H9 (cell line): ENCODE results near the gene ZCWPW1. TPM values are rescaled to one million over a fixed set of nuclear protein-coding genes. Genes with fewer than 3 reads are reported as not detected.

Source experiments
- DNase-seq: peaks from one replicate; pipeline ENCODE4 v3.0.0-alpha.2; 2017
- H2AFZ ChIP-seq: one replicate; pipeline ENCODE4 v1.6.1; 2013; ENCODE audit warnings: mild to moderate bottlenecking, low read length, control low read depth, moderate library complexity
- H2AK5ac ChIP-seq: 2 replicates; pipeline ENCODE4 v1.6.1; 2013; ENCODE audit warnings: low read length, control low read depth, mixed read lengths; ENCODE audit not compliant: insufficient read length
- H2BK120ac ChIP-seq: one replicate; pipeline ENCODE4 v1.6.1; 2013; ENCODE audit warnings: low read depth, mild to moderate bottlenecking, low read length, control low read depth, inconsistent platforms; ENCODE audit not compliant: poor library complexity, severe bottlenecking
- H2BK12ac ChIP-seq: 2 replicates; pipeline ENCODE4 v1.6.1; 2013; ENCODE audit warnings: low read length, control low read depth, mixed read lengths, low read depth; ENCODE audit not compliant: insufficient read length
- H2BK15ac ChIP-seq: 2 replicates; pipeline ENCODE4 v1.6.1; 2013; ENCODE audit warnings: low read depth, low read length, control low read depth
- H2BK20ac ChIP-seq: one replicate; pipeline ENCODE4 v1.6.1; 2013; ENCODE audit warnings: low read depth, mild to moderate bottlenecking, low read length, control low read depth, inconsistent platforms; ENCODE audit not compliant: poor library complexity, severe bottlenecking
- H2BK5ac ChIP-seq: 2 replicates; pipeline ENCODE4 v1.6.1; 2013; ENCODE audit warnings: low read length, control low read depth, mixed read lengths; ENCODE audit not compliant: insufficient read length
- H3K14ac ChIP-seq: 2 replicates; pipeline ENCODE4 v1.6.1; 2013; ENCODE audit warnings: low read length, control low read depth; ENCODE audit not compliant: insufficient read depth
- H3K18ac ChIP-seq: 2 replicates; pipeline ENCODE4 v1.6.1; 2013; ENCODE audit warnings: low read depth, mild to moderate bottlenecking, mixed read lengths, low read length, control low read depth; ENCODE audit not compliant: insufficient read length
- H3K23ac ChIP-seq: 2 replicates; pipeline ENCODE4 v1.6.1; 2013; ENCODE audit warnings: low read length, control low read depth, mixed read lengths, low read depth; ENCODE audit not compliant: insufficient read length
- H3K23me2 ChIP-seq: 2 replicates; pipeline ENCODE4 v1.6.1; 2013; ENCODE audit warnings: low read depth, mild to moderate bottlenecking, mixed read lengths, low read length, control low read depth; ENCODE audit not compliant: insufficient read length, poor library complexity, severe bottlenecking
- H3K27ac ChIP-seq: 2 replicates; pipeline ENCODE4 v1.5.1; 2013; ENCODE audit warnings: low read length, control low read depth, mixed read lengths, low read depth; ENCODE audit not compliant: insufficient read length
- H3K27me3 ChIP-seq: 2 replicates; pipeline ENCODE4 v1.6.1; 2013; ENCODE audit warnings: low read length, control low read depth, inconsistent platforms; ENCODE audit not compliant: insufficient read depth
- H3K4ac ChIP-seq: 2 replicates; pipeline ENCODE4 v1.6.1; 2013; ENCODE audit warnings: low read depth, mild to moderate bottlenecking, control low read depth, inconsistent platforms, low read length, moderate library complexity
- H3K4me1 ChIP-seq: 2 replicates; pipeline ENCODE4 v1.6.1; 2013; ENCODE audit warnings: low read length, control low read depth, inconsistent platforms; ENCODE audit not compliant: insufficient read depth
- H3K4me2 ChIP-seq: 2 replicates; pipeline ENCODE4 v1.6.1; 2013; ENCODE audit warnings: low read length, control low read depth, mixed read lengths; ENCODE audit not compliant: insufficient read length, insufficient read depth
- H3K56ac ChIP-seq: 2 replicates; pipeline ENCODE4 v1.6.1; 2013; ENCODE audit warnings: low read depth, mild to moderate bottlenecking, mixed read lengths, low read length, control low read depth; ENCODE audit not compliant: insufficient read length
- H3K79me1 ChIP-seq: 2 replicates; pipeline ENCODE4 v1.6.1; 2013; ENCODE audit warnings: low read depth, mild to moderate bottlenecking, moderate library complexity, low read length, control low read depth, inconsistent platforms; ENCODE audit not compliant: insufficient read depth, poor library complexity, severe bottlenecking
- H3K79me2 ChIP-seq: 2 replicates; pipeline ENCODE4 v1.6.1; 2013; ENCODE audit warnings: low read length, control low read depth, inconsistent platforms; ENCODE audit not compliant: insufficient read depth
- H3K9ac ChIP-seq: 2 replicates; pipeline ENCODE4 v1.6.1; 2013; ENCODE audit warnings: low read length, control low read depth, mixed read lengths; ENCODE audit not compliant: insufficient read length; ENCODE audit errors: extremely low read depth
- H3K9me3 ChIP-seq: one replicate; pipeline ENCODE4 v1.6.1; 2013; ENCODE audit warnings: low read depth, low read length, inconsistent platforms; ENCODE audit not compliant: control insufficient read depth
- H3T11ph ChIP-seq: one replicate; pipeline ENCODE4 v1.6.1; 2013; ENCODE audit warnings: mild to moderate bottlenecking, low read length, control low read depth, inconsistent platforms
- H4K20me1 ChIP-seq: one replicate; pipeline ENCODE4 v1.6.1; 2013; ENCODE audit not compliant: control insufficient read depth, insufficient read length, insufficient read depth
- H4K5ac ChIP-seq: 2 replicates; pipeline ENCODE4 v1.6.1; 2013; ENCODE audit warnings: low read depth, mild to moderate bottlenecking, mixed read lengths, low read length, control low read depth; ENCODE audit not compliant: insufficient read length
- H4K8ac ChIP-seq: replicated peaks from 2 replicates; pipeline ENCODE4 v1.6.1; 2013; ENCODE audit warnings: low read length, control low read depth, mixed read lengths, low read depth; ENCODE audit not compliant: insufficient read length
- H4K91ac ChIP-seq: 2 replicates; pipeline ENCODE4 v1.6.1; 2013; ENCODE audit warnings: low read depth, mild to moderate bottlenecking, moderate library complexity, mixed read lengths, low read length, control low read depth; ENCODE audit not compliant: insufficient read length
- H3K27ac Mint-ChIP-seq, 3 experiments: 2 replicates in 2 of 3; 3 replicates in 1 of 3; pipeline ENCODE4 v1.8.0; 2020 to 2021; ENCODE audit warnings: mixed read lengths in 3 of 3, mild to moderate bottlenecking in 1 of 3, moderate library complexity in 1 of 3
- H3K27me3 Mint-ChIP-seq: 2 replicates; pipeline ENCODE4 v1.8.0; 2021; ENCODE audit warnings: low read depth, mild to moderate bottlenecking, moderate library complexity, mixed read lengths
- H3K36me3 Mint-ChIP-seq, 3 experiments: 2 replicates in 2 of 3; 3 replicates in 1 of 3; pipeline ENCODE4 v1.8.0; 2020 to 2021; ENCODE audit warnings: low read depth in 3 of 3, mixed read lengths in 3 of 3; ENCODE audit not compliant: insufficient read depth in 1 of 3
- H3K4me1 Mint-ChIP-seq, 2 experiments: 2 replicates each; pipeline ENCODE4 v1.8.0; 2020; ENCODE audit warnings: mixed read lengths in 2 of 2
- H3K4me3 Mint-ChIP-seq, 2 experiments: 2 replicates in 1 of 2; 3 replicates in 1 of 2; pipeline ENCODE4 v1.8.0; 2020 to 2021; ENCODE audit warnings: mild to moderate bottlenecking in 2 of 2, mixed read lengths in 2 of 2, moderate library complexity in 1 of 2
- H3K9me3 Mint-ChIP-seq, 2 experiments: 2 replicates in 1 of 2; 3 replicates in 1 of 2; pipeline ENCODE4 v1.8.0; 2020; ENCODE audit warnings: mild to moderate bottlenecking in 2 of 2, mixed read lengths in 2 of 2, moderate library complexity in 1 of 2
- WGBS: extraction: QIAGEN DNeasy Blood & Tissue Kit; methylation state at CpG from one replicate; pipeline ENCODE4 v1.1.7; 2013; ENCODE audit warnings: missing lambda C conversion rate, low lambda C conversion rate, mixed read lengths; ENCODE audit not compliant: insufficient read length; ENCODE audit errors: extremely low coverage; 5-methylcytosine and 5-hydroxymethylcytosine counted together
- total RNA-seq: library from RNA; stranded (reverse); gene quantifications from 2 replicates; pipeline ENCODE4 v1.2.1, GENCODE V29; 2021
- TF ChIP-seq, protein P1 (sequence below): fragments of 200-600 bp; sonication (generic); conservative IDR thresholded peaks from 3 replicates; pipeline ENCODE4 v1.8.0; 2021; ENCODE audit warnings: antibody characterized with exemption, mild to moderate bottlenecking

The ZCWPW1 gene
- total RNA-seq, 1 experiment from 2014 or later, result 1.1 TPM

DNA sequence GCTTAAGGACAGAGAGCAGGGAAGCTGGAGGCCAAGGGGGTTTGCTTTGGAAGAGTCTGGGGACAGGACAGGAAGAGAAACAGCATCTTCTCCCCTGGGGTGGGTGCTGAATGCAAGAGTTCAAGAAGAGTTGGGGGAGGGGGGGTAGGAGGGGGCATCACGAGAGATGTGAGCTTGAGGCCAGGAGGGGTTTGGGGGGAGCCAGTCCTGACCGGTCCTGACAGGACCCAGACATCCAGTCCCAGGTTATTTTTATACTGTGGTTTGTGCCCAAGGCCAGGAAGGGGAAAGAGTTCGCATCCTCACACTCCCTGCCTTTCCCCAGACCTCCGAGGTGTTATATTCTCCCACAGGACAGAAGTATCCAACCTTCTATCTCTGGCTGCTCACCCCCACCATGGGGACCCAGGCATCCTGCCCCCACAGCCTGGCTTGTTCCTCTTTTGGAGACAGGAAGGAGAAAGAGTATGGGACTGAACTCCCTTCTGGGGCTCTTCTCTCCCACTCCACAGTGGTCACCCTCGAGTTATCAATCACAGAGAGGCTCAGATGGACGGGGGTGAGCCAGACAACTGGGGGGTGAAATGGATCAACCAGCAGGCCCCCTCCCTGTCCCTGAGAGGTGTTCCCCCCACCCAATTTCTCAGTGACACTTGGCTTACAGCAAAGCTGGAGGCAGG is 47.7 kb upstream of the ZCWPW1 start:
- DNase-seq, result no peak
- Histone ChIP-seq H3K79me2 (no peaks in the 10 kb centered on the region), H3K18ac (no peak overlapping the region), H4K8ac (no peak overlapping the region), H3K4me1 (no peaks in the 10 kb centered on the region; the same call in 1 of the 2 replicates), H2BK5ac (no peak overlapping the region), H3K14ac (no peak overlapping the region), H3K9ac (no peak overlapping the region), H4K5ac (no peak overlapping the region), H3K23ac (no peak overlapping the region), H3K56ac (no peak overlapping the region), H2BK12ac (no peak overlapping the region), H3K4me2 (no peak overlapping the region), H3K27me3 (no peaks in the 10 kb centered on the region), H2AK5ac (no peak overlapping the region), H2AFZ (no peak overlapping the region), H2BK120ac (no peak overlapping the region), H3K79me1 (no peaks in the 10 kb centered on the region), H4K20me1 (no peaks in the 10 kb centered on the region), H4K91ac (no peak overlapping the region), H3K9me3 (no peaks in the 10 kb centered on the region), H2BK20ac (no peak overlapping the region), H3K23me2 (peaks cover 7% of the 10 kb centered on the region), H2BK15ac (no peak overlapping the region), H3K4ac (no peak overlapping the region), H3K27ac (no peak overlapping the region), H3T11ph (no peak overlapping the region)
- peak overlapping the region in 1 of 3 experiments; percentile 73; a peak in 1 of 7 replicates for H3K27ac Mint-ChIP-seq
- H3K36me3 Mint-ChIP-seq, result peaks cover 0 to 5% (median 0%) of the 10 kb centered on the region in 3 experiments; a peak in 1 of 7 replicates
- no peaks in the 10 kb centered on the region for H3K27me3 Mint-ChIP-seq
- no CpG with 5 or more reads among the region's 6 CpGs for WGBS
- H3K9me3 Mint-ChIP-seq, result no peaks in the 10 kb centered on the region
- TF ChIP-seq, protein P1, sequence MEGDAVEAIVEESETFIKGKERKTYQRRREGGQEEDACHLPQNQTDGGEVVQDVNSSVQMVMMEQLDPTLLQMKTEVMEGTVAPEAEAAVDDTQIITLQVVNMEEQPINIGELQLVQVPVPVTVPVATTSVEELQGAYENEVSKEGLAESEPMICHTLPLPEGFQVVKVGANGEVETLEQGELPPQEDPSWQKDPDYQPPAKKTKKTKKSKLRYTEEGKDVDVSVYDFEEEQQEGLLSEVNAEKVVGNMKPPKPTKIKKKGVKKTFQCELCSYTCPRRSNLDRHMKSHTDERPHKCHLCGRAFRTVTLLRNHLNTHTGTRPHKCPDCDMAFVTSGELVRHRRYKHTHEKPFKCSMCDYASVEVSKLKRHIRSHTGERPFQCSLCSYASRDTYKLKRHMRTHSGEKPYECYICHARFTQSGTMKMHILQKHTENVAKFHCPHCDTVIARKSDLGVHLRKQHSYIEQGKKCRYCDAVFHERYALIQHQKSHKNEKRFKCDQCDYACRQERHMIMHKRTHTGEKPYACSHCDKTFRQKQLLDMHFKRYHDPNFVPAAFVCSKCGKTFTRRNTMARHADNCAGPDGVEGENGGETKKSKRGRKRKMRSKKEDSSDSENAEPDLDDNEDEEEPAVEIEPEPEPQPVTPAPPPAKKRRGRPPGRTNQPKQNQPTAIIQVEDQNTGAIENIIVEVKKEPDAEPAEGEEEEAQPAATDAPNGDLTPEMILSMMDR, result no peak
- H3K4me3 Mint-ChIP-seq, result peak overlapping the region in 1 of 2 experiments; percentile 34; a peak in 1 of 5 replicates
- peaks cover 18 to 40% of the 10 kb centered on the region in 2 experiments for H3K4me1 Mint-ChIP-seq
